Hypothalamus (tissue), 51 donors: ENCODE measurements around the gene ZFAND2A.
"Not testable (repeated sequence)": the region's sequence is repeated elsewhere in the genome, so short reads cannot be mapped to it uniquely, and the experiment has no call there.

ENCODE experiments used
- DNase-seq, 51 donors: peaks; one replicate each; lab custom pipeline; 2025; lab: John Stamatoyannopoulos, UW

ZFAND2A gene, protein sequence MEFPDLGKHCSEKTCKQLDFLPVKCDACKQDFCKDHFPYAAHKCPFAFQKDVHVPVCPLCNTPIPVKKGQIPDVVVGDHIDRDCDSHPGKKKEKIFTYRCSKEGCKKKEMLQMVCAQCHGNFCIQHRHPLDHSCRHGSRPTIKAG

DNA sequence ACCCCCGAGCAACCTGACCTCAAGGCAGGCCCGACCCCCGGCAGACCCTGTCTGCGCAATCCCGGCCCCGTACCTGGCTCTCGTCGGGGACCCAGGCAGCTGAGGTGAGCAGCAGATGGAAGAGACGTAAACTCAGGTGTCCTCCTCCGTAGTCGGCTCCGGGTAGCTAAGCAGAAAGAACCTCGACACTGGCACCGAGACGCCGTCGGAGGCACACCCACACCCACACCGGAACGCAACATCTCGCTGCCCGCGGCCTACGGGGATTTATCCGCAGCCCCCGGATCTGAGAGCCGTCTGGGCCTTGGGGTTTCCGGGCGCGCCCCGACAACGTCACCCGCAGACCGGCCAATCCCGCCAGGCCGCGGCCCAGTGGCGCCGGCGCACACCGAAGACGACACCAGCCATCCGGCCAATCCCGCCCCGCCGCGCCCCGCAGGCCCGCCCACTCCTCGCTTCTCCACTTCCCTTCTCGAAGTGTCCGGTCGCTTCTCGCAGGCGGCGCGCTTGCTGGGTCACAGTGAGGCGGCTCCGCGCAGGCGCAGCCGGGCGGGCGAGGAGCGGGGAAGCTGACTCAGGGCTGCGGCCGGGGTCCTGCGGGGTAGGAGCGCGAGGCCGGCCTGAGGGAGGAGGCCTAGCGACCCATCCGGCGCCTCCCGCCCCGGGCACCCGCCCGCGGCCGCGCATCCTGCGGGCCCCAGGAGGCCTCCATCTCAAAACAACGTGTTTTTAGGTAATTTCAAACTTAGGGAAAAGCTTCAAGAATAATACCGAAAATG, at the start of gene ZFAND2A:
TSS of gene ZFAND2A (minus strand) at position 306 of the 779 bp plus-strand sequence. CDS start 1,984 bp downstream, outside the sequence.
- peak; percentile 88 to 99 (median 96) for DNase-seq

DNA sequence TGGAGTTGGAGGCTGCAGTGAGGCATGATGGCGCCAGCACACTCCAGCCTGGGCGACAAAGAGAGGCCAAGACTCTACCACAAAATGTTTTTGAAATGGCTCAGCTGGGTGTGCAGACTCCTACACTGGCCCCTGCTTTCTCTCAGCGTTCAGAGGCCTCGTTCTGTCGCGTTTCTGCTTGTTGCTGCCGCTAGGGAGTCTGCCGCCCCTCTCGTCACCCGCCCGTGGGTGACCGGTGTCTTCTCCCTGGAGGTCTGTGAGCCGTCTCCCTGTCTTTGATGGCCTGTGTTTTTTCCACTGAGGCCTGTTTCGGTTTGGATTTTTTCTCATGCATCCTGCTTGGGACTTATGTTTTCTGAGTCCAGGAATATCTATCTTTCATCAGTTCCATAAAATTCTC, 49.1 kb upstream of the ZFAND2A start:
- DNase-seq, result no peak

DNA sequence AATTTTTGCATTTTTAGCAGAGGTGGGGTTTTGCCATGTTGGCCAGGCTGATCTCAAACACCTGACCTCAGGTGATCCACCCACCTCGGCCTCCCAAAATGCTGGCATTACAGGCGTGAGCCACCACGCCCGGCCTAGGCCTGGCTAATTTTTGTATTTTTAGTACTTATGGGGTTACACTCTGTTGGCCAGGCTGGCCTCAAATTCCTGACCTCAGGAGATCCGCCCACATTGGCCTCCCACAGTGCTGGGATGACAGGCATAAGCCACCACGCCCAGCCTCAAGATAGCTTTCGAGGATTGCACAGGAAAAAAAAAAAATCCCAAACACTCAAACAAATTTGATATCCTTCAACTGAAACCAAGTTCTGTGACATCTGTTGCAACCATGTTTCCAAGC, 45.7 kb upstream of the ZFAND2A start:
- not testable (repeated sequence) for DNase-seq

DNA sequence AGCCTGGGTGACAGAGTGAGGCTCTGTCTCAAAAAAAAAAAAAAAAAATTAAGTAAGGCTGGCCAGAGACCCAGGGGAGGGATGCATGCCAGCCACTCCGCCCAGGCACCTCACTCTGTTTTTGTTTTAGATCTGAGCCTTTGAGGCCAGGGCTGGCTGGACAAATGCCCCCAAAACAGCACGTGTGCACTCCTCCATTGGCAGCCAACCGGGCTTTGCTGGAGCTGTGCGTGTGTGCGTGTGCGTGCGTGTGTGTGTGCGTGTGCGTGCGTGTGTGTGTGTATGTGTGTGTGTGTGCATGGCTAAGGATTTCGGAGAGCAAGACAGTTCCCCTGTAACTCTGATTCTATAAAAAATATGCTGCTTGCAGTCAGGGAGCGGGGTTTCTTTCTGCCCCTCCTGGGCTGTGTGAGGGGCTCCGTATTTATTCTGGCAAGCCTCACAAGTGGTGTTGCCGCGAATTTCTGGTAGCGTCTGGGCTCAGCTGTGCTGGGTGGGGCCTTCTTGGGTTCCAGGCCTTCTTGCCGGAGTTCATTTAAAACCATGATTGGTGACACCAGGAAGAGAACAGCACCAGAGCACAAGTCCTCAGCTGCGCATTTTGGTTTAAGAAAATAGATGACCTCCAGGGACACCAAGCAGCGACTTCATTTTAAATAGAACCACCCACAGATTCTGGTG, 44.6 kb upstream of the ZFAND2A start:
- DNase-seq, result no peak

DNA sequence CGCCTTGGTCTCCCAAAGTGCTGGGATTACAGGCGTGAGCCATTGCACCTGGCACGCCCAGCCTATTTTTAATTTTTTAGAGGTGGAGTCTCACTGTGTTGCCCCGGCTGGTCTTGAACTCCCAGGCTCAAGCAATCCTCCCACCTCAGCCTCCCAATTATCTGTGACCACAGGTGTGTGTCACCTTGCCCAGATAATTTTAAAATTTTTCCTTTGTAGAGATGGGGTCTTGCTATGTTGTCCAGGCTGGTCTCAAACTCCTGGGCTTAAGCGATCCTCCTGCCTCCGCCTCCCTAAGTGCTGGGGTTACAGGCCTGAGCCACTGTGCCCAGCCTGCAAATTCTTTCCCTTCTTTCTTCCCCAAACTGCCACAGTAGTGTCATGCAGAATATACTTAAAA, 42.9 kb upstream of the ZFAND2A start:
- not testable (repeated sequence) for DNase-seq

DNA sequence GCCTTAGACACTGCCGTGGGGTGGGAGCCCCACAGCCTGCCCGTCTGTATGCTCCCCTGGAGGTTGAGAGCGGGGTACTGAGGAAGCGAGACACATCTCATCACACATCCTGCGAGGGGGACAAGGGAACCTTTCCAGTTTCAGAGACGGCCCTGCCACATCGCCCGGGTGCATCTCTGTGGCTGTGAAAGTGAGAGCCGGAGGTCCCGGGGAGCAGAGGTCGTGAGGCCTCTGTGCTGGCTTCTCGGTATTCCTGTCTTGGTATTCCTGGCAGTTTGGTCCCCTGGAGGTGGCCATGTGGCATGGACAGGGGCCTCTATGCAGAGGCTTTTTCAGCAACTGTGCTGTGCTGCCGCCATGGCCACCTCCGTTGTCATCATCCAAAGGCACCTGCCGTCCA, 41.9 kb upstream of the ZFAND2A start:
- no peak for DNase-seq

DNA sequence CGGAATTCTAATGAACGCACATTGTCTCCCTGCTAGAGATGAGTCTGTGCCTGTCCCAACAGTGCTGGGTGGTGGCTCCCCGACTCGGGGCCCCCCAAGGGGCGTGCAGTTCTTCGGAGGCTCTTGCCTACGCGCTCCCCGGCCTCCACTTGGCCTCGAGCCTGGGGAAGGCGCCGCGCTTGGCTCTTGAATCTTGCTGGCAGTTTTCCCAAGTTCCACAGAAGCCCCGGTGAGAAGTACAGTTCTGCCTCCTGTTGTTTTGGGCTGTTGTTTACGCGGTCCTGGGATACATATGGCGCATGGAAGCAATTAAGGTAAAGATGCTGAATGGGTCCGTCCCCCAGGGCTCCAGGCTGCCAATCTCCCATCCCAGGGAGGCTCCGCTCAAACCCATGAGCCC, 40.0 kb upstream of the ZFAND2A start:
- no peak for DNase-seq

DNA sequence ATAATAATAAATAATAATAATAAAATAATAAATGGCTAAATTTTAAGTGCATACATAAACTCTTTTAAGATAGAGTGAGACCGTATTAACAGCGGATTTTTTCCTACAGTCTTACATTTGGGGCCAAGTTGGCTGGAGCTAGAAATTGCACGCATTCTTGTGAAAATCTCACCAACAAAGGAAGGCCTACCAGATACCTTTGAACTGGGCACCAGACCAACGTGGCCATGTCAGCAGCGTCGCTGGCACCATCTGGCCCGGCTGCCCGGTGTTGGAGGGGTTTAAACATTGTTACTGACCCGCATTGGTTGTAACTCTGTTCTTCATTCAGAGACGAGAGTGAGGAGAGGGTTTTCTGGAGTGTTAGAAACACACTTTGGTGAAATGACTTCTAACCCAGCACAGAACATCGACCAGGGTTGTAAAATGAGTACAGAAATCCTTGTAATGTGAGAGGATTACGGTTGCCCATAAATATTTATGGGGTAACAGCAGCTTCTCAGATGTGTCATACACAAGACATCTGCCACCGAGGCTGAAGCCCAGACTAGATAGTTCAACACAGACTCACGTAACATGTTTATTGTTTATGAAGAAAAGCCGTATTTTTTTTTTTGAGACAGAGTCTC, 38.1 kb upstream of the ZFAND2A start:
- no peak for DNase-seq

DNA sequence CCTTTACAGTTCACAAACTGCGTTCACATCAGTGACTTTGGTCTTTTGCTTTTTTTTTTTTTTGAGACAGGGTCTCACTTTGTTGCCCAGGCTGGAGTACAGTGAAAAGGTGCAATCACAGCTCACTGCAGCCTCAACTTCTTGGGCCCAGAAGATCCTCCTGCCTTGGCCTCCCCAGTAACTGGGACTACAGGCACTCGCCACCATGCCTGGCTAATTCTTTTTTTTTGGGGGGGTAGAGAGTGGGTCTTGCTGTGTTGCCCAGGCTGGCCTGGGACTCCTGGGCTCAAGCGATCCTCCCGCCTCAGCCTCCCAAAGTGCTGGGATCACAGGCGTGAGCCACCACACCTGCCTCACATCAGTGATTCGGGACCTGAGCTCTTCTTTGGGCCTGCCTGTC, 37.0 kb upstream of the ZFAND2A start:
- DNase-seq, result no peak

DNA sequence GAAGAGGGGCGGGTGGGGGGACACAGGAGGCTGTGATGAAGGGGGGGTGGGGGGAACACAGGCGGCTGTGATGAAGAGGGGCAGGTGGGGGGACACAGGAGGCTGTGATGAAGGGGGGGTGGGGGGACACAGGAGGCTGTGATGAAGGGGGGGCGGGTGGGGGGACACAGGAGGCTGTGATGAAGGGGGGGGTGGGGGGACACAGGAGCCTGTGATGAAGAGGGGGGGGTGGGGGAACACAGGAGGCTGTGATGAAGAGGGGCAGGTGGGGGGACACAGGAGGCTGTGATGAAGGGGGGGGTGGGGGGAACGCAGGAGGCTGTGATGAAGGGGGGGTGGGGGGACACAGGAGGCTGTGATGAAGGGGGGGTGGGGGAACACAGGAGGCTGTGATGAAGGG, 36.4 kb upstream of the ZFAND2A start:
- DNase-seq, result peak in 3 of 51 donors; percentile 9 to 44 (median 22)

DNA sequence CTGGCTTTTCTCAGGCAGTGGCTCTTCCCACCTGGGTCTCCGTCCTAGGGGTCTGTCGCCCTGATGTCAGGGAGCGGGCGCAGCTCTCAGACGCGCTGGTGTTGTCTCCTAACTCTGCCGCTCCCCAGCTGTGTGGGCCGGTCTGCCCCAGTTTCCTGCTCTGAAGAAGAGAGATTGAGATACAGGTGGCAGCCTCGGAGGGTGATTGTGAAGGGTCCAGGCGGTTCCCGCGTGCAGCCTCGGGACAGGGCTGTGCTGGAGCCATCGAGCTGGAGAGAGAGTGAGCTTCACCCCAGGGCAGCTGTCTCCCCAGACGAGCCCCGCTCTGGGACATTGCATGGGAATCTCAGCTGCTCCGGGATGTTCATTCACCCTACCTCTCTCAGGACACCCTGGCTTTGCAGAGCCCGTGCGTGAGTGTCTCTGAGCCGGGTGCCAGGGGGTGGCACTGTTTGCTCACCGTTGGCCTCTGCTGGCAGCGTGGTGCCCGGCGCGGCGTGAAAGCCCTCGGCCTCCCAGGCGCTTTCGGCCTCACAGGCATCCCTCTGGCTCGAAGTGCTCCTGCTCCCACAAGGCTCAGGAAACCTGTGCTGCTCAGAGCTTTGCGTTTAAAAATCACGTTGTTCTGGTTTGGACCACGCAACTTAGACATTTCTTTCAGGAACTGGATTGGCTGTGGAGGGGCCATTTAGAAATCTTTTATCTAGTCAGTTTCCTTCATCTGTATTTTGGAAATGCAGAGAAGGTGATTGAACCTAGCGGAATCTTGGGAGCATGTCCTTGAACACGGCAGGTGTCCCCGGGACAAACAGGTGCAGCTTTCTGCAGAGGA, 33.8 kb upstream of the ZFAND2A start:
- DNase-seq, result peak in 42 of 51 donors; percentile 3 to 77 (median 49)

DNA sequence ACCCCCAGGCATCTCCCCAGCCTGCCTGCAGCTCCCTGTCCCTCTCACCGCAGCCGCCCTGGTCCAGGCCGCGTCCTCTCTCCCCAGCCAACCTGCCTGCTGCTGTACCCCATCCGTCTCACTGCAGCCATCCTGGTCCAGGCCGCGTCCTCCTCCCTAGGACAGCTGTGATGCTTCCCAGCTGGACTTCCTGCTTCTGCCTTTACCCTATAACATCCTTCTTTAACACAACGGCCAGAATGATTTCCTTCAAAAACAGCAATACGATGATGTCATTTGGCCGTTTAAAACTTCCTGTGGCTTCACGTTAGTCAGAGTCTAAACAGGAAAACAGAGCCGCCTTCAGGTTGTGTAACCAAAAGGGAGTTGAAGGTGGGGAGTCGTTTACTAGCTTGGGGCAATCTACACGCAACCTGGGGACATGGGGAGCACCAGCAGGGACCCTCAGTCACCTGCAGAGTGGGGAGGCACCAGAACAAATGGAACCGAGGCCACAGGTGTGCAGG, 32.2 kb upstream of the ZFAND2A start:
- DNase-seq, result no peak

DNA sequence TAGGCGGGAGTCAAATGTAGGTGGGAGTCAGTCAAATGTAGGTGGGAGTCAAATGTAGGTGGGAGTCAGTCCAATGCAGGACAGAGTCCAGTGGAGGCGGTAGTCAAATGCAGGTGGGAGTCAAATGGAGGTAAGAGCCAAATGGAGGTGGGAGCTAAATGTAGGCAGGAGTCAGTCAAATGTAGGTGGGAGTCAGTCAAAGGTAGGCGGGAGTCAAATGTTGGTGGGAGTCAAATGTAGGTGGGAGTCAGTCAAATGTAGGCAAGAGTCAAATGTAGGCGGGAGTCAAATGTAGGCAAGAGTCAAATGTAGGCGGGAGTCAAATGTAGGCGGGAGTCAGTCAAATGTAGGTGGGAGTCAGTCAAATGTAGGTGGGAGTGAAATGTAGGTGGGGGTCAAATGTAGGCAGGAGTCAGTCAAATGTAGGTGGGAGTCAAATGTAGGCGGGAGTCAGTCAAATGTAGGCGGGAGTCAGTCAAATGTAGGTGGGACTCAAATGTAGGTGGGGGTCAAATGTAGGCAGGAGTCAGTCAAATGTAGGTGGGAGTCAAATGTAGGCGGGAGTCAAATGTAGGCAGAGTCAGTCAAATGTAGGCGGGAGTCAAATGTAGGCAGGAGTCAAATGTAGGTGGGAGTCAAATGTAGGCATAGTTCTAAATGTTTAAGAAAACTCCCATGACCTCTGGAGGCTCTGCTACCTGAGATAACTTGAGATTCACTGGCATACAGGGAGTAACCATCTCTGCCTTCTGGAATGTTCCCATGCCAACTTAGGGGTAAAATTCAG, 30.2 kb upstream of the ZFAND2A start:
- DNase-seq, result no peak

DNA sequence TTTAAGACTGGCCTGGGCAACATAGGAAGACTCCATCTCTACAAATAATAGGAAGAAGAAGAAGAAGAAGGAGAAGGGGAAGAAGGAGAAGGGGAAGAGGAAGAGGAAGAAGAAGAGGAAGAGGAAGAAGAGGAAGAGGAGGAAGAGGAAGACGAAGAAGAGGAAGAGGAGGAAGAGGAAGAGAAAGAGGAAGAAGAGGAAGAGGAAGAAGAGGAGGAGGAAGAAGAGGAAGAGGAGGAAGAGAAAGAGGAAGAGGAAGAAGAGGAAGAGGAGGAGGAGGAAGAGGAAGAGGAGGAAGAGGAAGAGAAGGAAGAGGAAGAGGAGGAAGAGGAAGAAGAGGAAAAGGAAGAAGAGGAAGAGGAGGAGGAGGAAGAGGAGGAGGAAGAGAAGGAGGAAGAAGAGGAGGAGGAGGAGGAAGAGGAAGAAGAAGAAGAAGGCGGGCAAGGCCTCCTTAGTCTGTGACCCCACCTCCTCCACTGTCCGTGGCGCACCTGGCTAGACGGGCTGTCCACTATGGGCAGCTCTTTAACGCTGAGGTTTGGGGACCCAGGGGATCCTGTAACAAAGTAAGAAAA, 28.8 kb upstream of the ZFAND2A start:
- DNase-seq, result no peak

DNA sequence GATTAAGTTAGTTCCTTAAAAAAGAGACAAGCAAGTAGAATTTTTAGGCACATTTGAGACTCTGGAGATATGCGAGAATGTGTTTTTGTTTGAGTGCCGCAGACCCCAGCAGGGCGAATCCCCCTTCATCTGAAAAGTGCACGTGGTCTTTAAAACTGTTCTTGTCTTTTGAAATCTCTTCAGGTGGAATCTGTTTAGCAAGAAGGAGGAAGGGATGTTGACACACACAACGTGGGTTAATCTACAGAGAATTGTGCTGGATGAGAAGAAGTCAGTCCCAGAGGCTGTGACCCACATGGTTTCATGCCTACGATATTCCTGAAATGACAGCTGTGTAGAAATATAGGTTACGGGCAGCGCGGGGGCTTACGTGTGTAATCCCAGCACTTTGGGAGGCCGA, 27.1 kb upstream of the ZFAND2A start:
- DNase-seq, result no peak

DNA sequence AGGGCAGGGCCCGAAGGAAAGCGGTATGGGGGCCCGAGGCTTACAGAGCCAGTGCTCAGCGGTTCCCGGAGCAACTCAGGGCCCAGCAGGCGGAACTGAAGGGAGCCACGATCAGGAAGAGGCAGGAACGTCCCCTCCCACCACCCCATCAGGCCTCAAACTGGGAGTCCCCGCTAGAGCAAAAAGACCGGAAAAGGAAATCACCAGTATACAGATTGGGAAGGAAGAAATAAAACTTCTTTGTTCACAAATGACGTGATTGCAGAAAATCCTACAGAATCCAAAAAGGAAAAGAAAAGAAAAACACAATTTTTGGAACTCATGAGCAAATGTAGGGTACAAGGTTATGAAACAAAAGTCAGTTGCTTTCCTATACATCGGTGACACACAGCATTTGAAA, 21.6 kb upstream of the ZFAND2A start:
- DNase-seq, result no peak

DNA sequence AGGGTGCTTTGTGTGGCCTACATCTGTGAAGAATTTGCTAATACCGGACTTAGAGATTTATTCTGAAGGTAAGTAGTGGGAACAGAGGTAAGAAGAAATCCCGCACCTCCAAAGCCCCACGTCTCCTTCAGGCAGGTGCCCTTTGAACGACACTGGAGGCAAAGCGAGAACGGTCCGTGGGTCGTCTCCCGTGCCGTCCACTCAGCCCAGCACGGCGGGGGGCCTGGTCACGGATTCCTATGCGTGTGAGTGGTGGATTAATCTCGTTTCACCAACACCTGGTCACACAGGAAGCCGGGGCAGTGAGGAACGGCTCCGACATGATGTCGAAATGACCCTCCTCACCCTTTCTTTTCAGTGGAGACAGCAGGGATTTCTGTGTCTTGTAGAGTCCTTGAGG, 21.0 kb upstream of the ZFAND2A start:
- no peak for DNase-seq

DNA sequence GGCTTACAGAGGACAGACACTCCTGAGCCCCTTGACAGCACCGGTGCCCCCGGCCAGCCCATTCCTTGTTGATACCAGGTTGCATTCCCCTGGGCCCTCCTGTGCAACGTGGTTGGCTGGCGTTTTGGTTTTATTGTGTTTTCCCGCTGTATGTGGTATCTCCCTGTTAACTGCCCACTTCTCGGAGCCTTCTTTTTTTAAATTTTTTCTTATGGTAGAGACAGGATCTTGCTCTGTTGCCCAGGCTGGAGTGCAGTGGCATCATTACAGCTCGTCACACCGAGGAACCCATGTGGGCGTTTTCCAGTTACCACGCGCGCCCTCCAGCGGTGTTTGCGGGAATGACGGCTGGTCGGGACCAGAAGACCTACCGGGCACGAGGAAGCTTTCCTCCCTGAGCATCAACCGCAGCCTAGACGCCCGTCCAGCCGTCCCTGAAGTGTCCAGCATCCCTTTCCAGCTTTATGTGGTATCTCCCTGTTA, 16.9 kb upstream of the ZFAND2A start:
- DNase-seq, result peak in 14 of 51 donors; percentile 4 to 36 (median 10)
